ENCODE results near the gene FNDC3B.

DNA sequence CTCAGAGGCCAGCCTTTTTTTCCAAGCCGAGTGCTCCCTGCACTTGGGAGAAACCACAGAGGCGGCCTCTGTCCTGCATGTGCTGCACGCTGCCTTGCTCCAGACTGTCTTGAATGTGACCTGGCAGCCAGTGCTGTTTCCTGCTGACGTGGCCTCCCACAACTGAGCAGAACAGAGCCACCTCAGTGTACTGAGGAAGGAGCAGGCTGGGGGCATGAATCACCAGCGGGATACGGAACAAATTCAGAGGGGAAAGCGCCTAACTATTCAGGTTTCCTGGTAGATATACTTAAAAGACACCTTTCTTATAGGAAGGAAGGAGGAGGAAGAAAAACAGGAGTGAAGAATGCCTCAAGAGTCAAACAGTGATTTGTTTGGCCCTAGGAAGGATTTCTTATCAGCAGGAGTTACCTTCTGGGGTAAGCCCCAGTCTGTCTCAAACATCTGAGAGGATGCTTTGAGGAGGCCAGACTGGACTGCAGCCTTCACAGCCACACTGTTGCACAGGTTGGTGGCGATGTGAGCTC lies 114.0 kb downstream of the FNDC3B start:
- TF ChIP-seq, protein P1, sequence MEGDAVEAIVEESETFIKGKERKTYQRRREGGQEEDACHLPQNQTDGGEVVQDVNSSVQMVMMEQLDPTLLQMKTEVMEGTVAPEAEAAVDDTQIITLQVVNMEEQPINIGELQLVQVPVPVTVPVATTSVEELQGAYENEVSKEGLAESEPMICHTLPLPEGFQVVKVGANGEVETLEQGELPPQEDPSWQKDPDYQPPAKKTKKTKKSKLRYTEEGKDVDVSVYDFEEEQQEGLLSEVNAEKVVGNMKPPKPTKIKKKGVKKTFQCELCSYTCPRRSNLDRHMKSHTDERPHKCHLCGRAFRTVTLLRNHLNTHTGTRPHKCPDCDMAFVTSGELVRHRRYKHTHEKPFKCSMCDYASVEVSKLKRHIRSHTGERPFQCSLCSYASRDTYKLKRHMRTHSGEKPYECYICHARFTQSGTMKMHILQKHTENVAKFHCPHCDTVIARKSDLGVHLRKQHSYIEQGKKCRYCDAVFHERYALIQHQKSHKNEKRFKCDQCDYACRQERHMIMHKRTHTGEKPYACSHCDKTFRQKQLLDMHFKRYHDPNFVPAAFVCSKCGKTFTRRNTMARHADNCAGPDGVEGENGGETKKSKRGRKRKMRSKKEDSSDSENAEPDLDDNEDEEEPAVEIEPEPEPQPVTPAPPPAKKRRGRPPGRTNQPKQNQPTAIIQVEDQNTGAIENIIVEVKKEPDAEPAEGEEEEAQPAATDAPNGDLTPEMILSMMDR (IDR thresholded peaks at IDR 0.05): no peak
- peak; percentile 64 to 65 for TF ChIP-seq POLR2A (IDR thresholded peaks at IDR 0.05)
